ENCODE data around the gene FBXL13. TPM values are rescaled to one million over a fixed set of nuclear protein-coding genes. Genes with fewer than 3 reads are reported as not detected.

Gene FBXL13
- total and polyA plus RNA-seq, 2 of the 8 experiments (the other 6 are each of a cell fraction or from before 2014, with no cell fraction given): 1.2 to 2.8 TPM

DNA sequence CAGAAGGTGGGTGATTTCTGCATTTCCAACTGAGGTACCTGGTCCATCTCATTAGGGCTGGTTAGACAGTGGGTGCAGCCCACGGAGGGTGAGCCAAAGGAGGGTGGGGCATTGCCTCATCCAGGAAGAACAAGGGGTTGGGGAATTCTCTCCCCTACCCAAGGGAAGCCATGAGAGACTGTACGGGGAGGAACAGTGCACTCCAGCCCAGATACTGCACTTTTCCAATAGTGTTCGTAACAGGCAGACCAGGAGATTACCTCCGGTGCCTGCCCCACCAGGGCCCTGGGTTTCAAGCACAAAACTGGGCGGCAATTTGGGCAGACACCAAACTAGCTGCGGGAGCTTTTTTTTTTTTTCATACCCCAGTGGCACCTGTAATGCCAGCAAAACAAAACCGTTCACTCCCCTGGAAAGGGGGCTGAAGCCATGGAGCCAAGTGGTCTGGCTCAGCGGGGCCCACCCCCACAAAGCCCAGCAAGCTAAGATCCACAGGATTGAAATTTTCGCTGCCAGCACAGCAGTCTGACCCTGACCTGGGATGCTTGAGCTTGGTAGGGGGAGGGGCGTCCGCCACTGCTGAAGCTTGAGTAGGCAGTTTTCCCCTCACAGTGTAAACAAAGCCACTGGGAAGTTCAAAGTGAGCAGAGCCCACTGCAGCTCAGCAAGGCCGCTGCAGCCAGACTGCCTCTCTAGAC, 31.6 kb upstream of the FBXL13 start (continued):
- no peak for TF ChIP-seq GTF2F1 (IDR thresholded peaks at IDR 0.05; ENCODE audit: borderline replicate concordance, low read depth, low read length)

Measured in H1 (cell line).